A204.1 (cell line): ENCODE results near the gene BZW2.

Experiments used
- FAIRE-seq: peaks from 2 replicates; lab custom pipeline; 2012; peaks lifted over from hg19 to GRCh38; lab: Jason Lieb, UNC

BZW2 gene

GRCh38 chr7:16721541-16721940 lies 75.6 kb downstream of the BZW2 start:
- no peak for FAIRE-seq

- FAIRE-seq, result no peak
These were observed 78.4 kb downstream of the BZW2 start for GRCh38 chr7:16724344-16724743.

DNA sequence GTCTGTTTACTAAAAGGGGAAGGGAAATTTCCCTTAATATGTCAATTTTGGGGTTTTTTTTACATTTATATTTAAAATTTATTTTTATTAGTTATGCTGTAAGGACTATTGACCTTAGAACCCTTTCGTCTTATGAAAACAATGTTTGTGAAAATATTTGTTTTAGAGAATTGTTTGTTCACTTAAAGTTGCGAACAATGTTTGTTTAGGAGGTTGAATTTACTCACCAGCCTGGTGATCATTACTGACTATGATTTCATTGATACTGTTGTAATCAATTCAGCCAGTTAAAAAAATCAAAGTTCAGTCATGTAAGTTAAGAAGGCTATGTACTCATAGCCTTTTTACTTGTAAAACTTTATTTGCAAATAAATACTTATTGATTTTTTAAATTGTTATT lies 80.2 kb downstream of the BZW2 start:
- FAIRE-seq, result no peak

DNA sequence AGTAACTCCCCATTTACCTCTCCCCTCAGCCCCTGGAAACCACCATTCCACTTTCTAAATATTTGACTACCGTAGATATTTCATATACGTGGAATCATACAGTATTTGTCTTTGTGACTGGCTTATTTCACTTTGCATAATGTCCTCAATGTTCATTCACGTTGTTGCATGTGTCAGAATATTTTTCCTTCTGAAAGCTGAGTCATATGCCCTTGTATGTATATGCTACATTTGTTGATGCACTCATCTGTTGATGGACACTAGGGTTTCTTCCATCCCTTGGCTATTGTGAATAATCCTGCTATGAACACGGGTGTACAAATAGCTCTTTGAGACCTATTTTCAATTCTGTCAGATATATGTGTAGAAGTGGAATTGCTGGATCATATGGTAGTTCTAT lies 81.8 kb downstream of the BZW2 start:
- FAIRE-seq, result no peak

- FAIRE-seq, result no peak
These were observed 82.8 kb downstream of the BZW2 start for GRCh38 chr7:16728811-16729210.

DNA sequence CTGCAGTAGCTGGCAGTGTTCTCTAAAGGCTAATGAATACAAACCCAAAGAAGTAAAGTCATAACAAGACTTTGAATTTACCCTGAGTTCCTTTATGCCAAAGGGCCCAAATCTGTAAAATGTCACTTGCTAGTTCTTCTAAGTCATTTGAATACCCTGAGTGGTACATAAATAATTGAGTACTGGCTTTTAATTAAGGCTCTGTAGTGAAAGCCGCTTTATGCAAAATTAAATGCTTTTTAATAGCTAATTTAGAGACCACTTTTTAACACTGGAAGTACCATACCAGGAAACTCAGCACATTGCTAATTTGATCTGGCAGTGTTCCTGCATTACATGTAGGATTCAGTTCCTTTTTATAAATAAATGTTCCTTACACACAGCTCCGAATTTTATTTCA lies 83.6 kb downstream of the BZW2 start:
- FAIRE-seq, result no peak

GRCh38 chr7:16730937-16731336 lies 85.0 kb downstream of the BZW2 start:
- FAIRE-seq, result no peak

GRCh38 chr7:16732828-16733227 lies 86.8 kb downstream of the BZW2 start:
- no peak for FAIRE-seq

- no peak for FAIRE-seq
These were observed 88.3 kb downstream of the BZW2 start for GRCh38 chr7:16734148-16734726.

- no peak for FAIRE-seq
These were observed 89.0 kb downstream of the BZW2 start for GRCh38 chr7:16735020-16735419.

- no peak for FAIRE-seq
These were observed 92.2 kb downstream of the BZW2 start for GRCh38 chr7:16738011-16738688.

GRCh38 chr7:16739863-16740622 lies 94.1 kb downstream of the BZW2 start:
- FAIRE-seq, result no peak

- FAIRE-seq, result no peak
These were observed 94.6 kb downstream of the BZW2 start for GRCh38 chr7:16740623-16740953.

DNA sequence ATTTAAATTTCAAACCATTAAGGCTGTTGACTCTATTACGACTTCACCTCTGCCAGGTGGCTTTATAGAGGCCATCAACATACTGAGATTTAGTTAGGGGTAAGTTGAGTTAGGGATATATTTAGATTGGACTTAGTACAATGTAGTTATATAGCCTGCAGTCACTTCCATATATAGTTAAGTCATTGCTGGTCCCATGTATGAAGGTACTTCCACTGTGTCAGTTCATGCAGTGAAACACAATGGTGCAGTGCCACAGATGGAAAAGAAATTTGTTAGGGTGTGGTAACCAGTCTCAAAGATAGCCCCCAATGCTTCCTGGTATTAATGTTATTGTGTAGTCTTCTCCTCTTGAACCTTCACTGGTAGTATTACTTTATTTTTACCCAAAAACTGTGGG lies 95.0 kb downstream of the BZW2 start:
- FAIRE-seq, result no peak

GRCh38 chr7:16741676-16742075 lies 95.7 kb downstream of the BZW2 start:
- no peak for FAIRE-seq

DNA sequence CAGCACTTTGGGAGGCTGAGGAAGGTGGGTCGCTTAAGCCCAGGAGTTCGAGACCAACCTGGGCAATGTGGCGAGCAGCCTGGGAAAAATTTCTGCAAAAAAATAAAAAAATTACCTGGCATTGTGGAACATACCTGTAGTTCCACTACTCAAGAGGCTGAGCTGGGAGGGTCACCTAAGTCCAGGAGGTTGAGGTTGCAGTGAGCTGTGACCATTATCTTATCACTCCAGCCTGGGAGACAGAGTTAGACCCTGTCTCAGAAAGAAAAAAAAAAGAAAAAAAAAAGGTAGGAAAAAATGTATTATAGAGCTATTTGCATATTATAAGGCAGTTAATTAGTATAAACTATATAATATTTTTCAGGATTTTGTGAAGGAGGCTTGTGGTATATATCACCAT lies 96.6 kb downstream of the BZW2 start:
- no peak for FAIRE-seq

DNA sequence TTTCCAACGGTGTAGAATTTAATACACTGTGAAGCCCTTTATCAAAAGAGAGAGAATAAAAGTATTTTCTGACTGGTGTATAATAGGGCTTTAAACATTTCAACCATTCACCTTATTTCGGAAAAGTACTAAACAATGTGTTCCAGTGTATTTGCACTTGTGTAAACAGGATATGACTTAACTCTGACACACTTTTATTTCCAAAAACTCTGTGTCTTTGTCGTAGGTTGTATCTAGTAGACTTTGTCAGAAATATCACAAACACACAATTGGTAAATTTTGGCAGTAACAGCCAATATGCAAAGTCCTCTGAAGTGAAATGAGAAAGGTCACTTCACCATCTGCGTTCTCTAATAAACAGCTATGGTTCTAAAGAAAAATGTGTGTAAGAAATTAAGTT lies 97.3 kb downstream of the BZW2 start:
- FAIRE-seq, result no peak

DNA sequence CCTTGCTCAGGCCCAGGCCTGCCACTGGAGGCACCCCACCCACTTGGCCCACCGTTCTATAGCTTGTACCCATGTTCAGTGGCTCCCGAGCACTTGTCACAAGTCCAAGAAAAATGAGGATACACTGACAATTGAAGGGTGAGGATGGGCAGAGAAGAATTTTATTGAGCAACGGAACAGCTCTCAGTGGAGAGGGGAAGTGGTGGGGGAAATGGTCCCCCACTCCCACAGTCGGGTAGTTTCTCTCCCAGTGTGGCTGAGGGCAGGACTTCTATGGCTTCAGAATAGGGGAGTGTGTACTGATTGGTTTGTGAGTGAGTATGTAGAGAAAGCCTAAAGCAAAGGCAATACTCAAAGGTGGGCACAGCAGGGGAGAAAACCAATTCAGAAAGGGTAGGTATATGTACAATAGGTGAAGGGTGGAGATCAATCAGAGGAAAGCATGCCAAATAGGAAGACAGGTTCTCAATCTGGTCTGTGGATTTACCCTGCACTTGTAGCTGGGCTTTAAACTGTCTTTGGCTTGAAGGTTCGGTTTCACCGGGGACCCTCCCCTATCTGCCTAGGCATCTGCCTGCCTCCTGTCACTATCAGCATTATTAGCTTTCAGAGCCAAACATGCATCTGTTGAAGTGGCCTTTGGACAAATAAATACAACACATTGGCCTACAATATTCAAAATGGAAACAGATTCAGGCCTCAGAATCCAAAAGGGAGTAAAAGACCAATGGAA lies 98.7 kb downstream of the BZW2 start:
- FAIRE-seq, result no peak

- no peak for FAIRE-seq
These were observed 99.7 kb downstream of the BZW2 start for GRCh38 chr7:16745645-16746044.

DNA sequence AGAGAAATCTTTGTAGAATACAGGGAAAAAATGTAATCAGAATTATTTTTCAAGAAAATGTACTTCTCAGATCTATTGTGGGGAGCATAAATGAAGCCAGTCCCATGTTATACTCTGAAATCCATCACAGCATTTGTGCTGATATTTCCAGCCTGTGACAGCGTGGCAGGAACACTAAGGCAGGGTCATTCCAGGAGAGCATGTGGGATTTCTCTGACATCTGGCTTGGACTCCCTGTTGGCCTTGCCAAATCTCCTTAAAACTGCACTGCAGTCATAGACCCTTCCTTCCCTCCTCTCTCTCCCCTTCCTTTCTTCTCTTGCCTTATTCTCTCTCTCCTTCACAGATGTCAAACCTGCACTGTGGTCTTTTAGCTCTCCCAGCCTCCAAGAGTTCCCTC lies 101.1 kb downstream of the BZW2 start:
- no peak for FAIRE-seq

DNA sequence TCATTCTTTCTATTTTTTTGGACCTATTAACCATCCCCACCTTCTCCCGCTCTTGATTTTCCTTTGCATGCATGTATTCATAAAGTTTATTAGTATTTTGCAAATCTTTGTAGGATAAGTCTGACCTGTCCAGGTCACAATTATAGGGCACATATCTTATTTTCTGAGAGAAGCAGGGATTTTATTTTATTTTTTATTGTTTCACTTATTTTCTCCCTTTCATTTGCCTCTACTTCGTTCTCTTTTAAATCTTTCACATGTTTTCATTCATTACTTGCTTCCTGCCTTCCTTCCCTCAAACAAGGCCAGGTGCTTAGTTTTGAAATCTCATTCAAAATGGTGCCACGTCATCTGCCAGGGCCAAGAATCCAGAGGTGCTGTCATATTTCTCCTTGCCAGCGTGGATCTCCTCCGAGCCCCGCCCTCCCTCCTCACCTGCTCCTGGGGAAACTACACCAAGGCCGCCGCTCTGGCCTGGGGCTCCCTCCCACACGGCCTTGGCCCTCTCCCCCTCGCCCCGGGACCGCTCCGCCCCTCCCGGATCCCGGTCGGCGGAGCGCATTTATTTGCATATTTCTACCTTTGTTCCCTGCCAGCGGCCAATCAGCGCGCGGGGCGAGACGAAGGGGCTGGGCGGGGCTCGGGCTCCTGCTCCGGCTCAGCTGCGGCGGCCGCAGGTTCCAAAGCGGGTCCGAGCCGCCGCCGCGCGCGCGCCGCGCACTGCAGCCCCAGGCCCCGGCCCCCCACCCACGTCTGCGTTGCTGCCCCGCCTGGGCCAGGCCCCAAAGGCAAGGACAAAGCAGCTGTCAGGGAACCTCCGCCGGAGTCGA lies 107.3 kb downstream of the BZW2 start, which contains the start of gene TSPAN13:
Gene TSPAN13, plus strand, starts transcription at position 654 of the 830 bp plus-strand sequence. CDS start 213 bp downstream, outside the sequence.
- no peak for FAIRE-seq
